ENCODE measurements around the gene TOMT.

DNA sequence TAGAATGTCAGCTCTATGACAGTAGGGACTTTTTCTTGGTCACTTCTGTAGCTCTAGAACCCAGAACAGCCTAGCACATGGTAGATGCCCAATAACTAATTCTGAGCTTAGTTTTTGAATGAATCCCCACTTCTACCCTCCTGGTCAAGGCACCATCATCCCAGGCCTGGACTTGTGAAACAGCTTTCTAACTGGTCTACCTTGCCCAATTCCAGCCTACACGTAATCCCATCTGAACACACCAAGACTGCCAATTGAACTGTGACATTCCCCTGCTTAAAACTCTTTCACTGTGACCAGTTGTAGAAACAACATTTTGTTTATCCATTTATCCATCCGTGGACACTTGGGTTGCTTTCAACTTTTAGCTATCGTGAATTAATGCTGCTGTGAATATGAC lies 23.7 kb downstream of the TOMT start:
- TF ChIP-seq, protein P1, sequence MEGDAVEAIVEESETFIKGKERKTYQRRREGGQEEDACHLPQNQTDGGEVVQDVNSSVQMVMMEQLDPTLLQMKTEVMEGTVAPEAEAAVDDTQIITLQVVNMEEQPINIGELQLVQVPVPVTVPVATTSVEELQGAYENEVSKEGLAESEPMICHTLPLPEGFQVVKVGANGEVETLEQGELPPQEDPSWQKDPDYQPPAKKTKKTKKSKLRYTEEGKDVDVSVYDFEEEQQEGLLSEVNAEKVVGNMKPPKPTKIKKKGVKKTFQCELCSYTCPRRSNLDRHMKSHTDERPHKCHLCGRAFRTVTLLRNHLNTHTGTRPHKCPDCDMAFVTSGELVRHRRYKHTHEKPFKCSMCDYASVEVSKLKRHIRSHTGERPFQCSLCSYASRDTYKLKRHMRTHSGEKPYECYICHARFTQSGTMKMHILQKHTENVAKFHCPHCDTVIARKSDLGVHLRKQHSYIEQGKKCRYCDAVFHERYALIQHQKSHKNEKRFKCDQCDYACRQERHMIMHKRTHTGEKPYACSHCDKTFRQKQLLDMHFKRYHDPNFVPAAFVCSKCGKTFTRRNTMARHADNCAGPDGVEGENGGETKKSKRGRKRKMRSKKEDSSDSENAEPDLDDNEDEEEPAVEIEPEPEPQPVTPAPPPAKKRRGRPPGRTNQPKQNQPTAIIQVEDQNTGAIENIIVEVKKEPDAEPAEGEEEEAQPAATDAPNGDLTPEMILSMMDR (conservative IDR thresholded peaks at IDR 0.05; ENCODE audit: low read length) = no peak
- no peak for TF ChIP-seq EZH2phosphoT487 (IDR thresholded peaks at IDR 0.05; ENCODE audit: borderline replicate concordance, low read depth, low read length)

Measured in OCI-LY7 (cell line).